NT2/D1 (cell line): ENCODE results near the gene C22orf42.
A peak's percentile ranks its signal among the peaks of the same experiment; 100 is the strongest.

Experiments
- DNase-seq: peaks from one replicate; pipeline ENCODE4 v3.0.0-alpha.2; 2011; ENCODE audit warnings: low read depth, low spot score
- H3K27me3 ChIP-seq: 2 replicates; pipeline ENCODE4 v1.6.0; 2011; ENCODE audit warnings: mild to moderate bottlenecking; ENCODE audit not compliant: insufficient read length, insufficient read depth
- H3K36me3 ChIP-seq: 2 replicates; pipeline ENCODE4 v1.6.1; 2011; ENCODE audit warnings: mild to moderate bottlenecking, low read length, mixed read lengths; ENCODE audit not compliant: insufficient read depth, insufficient read length
- H3K4me1 ChIP-seq: 2 replicates; pipeline ENCODE4 v1.5.1; 2011; ENCODE audit not compliant: insufficient read depth, insufficient read length
- H3K4me3 ChIP-seq: 2 replicates; pipeline ENCODE4 v1.5.1; 2011; ENCODE audit warnings: low read depth; ENCODE audit not compliant: insufficient read length
- H3K9ac ChIP-seq: 2 replicates; pipeline ENCODE4 v1.6.0; 2011; ENCODE audit warnings: low read depth; ENCODE audit not compliant: insufficient read length
- H3K9me3 ChIP-seq: 2 replicates; pipeline ENCODE4 v1.5.1; 2011; ENCODE audit warnings: mild to moderate bottlenecking, low read length; ENCODE audit not compliant: insufficient read depth
- SUZ12 ChIP-seq: IDR thresholded peaks from 2 replicates; pipeline ENCODE4 v1.6.1; 2011; ENCODE audit not compliant: insufficient read length, insufficient read depth; ENCODE audit errors: extremely low read depth
- YY1 ChIP-seq: IDR thresholded peaks from 2 replicates; pipeline ENCODE4 v1.6.1; 2011; ENCODE audit not compliant: insufficient read length, insufficient read depth
- ZNF274 ChIP-seq: IDR thresholded peaks from 2 replicates; pipeline ENCODE4 v1.6.1; 2011; ENCODE audit warnings: mild to moderate bottlenecking, low read depth, low read length

The C22orf42 gene

GRCh38 chr22:32132783-32133182, 26.3 kb downstream of the C22orf42 start:
- Histone ChIP-seq H3K27me3 (no peaks in the 10 kb centered on the region), H3K9me3 (0 out of 2 replicates have a peak, but pooled peaks cover 4% of the 10 kb centered on the region), H3K4me3 (no peak overlapping the region), H3K9ac (no peak overlapping the region), H3K4me1 (no peaks in the 10 kb centered on the region), H3K36me3 (no peaks in the 10 kb centered on the region)
- no peak for TF ChIP-seq YY1
- TF ChIP-seq ZNF274, result no peak
- no peak for TF ChIP-seq SUZ12
- no peak for DNase-seq

- Histone ChIP-seq H3K9ac (no peak overlapping the region), H3K27me3 (no peaks in the 10 kb centered on the region), H3K4me3 (no peak overlapping the region), H3K4me1 (no peaks in the 10 kb centered on the region), H3K36me3 (no peaks in the 10 kb centered on the region), H3K9me3 (0 out of 2 replicates have a peak, but pooled peaks cover 4% of the 10 kb centered on the region)
- no peak for DNase-seq
- TF ChIP-seq SUZ12, result no peak
- no peak for TF ChIP-seq YY1
- TF ChIP-seq ZNF274, result no peak
Measured at GRCh38 chr22:32132126-32132525, 27.0 kb downstream of the C22orf42 start.

DNA sequence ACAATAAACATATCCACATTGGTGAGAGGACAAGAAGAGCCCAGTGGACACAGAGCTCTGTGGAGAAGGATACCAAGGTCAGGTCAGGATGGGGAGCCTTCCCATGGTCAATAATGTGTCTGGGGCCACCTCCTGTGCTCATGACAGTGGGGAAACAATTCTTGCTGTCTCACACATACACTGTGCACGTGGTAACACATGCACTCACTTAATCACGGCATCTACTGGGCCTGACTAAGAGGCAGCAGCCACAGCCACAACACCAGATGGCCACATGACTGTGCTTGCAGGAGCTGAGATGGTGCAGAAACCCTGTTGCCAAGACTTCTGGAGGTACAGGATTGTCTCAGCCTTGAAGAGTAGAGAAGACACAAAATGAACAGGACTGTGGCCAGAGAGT, 28.6 kb downstream of the C22orf42 start:
- 0 out of 2 replicates have a peak, but pooled peaks cover 4% of the 10 kb centered on the region for H3K9me3 ChIP-seq
- no peaks in the 10 kb centered on the region for H3K27me3 ChIP-seq
- no peaks in the 10 kb centered on the region for H3K4me1 ChIP-seq
- H3K36me3 ChIP-seq, result no peaks in the 10 kb centered on the region
- TF ChIP-seq ZNF274 (no peak), SUZ12 (no peak), YY1 (no peak)
- no peak overlapping the region for H3K4me3 ChIP-seq
- H3K9ac ChIP-seq, result no peak overlapping the region
- DNase-seq, result no peak

DNA sequence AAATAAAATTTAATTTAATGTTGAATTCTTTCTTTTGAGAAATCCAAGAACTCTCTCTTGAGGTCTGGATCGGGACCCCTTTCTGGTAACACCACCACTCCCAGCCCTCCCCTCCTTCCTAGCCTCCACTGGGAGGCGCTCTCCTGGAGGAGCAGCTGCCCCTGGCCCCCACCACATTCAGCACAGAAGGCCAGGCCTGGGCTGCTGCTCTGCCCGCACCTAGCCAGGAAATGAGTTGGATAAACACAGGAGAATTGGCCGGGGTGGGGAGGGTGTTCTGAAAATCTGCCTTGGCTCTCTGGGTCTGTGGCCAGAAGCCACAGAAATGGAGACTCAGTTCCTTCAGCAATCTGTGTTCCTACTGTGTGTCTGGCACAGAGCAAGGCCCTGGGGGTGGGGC, 31.2 kb downstream of the C22orf42 start:
- peaks cover 27% of the 10 kb centered on the region; the same call in 1 of the 2 replicates for H3K9me3 ChIP-seq
- TF ChIP-seq ZNF274, result no peak
- no peak for TF ChIP-seq SUZ12
- TF ChIP-seq YY1, result no peak
- H3K36me3 ChIP-seq, result no peaks in the 10 kb centered on the region
- H3K9ac ChIP-seq, result no peak overlapping the region
- DNase-seq, result no peak
- H3K27me3 ChIP-seq, result no peaks in the 10 kb centered on the region
- no peaks in the 10 kb centered on the region for H3K4me1 ChIP-seq
- H3K4me3 ChIP-seq, result no peak overlapping the region

DNA sequence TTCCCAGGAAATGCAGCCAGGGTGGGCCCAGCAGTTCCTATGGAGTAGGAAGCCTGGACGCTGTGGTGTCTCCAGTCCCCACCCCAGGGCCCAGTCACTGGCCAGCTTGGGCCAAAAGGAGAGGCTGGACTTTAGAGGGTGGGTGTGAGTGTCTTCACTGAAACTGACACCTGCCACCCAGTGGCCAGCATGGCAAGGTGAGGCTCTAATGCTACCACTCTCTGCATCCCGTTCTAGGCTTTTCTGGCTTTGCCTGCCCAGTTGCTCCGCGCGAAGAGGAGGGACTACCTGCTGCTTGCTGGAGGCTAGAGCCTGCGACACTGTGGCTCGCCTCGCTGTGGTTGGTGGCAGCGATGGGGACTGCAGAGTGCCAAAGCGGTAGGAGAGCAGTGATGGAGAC, 35.4 kb downstream of the C22orf42 start:
- no peak for TF ChIP-seq SUZ12
- no peak for TF ChIP-seq ZNF274
- no peak for TF ChIP-seq YY1
- no peaks in the 10 kb centered on the region for H3K4me1 ChIP-seq

GRCh38 chr22:32122899-32123298, 36.2 kb downstream of the C22orf42 start:
- Histone ChIP-seq H3K4me1 (no peaks in the 10 kb centered on the region), H3K9me3 (peaks cover 60% of the 10 kb centered on the region; the same call in 1 of the 2 replicates), H3K4me3 (no peak overlapping the region), H3K27me3 (no peaks in the 10 kb centered on the region), H3K36me3 (no peaks in the 10 kb centered on the region), H3K9ac (no peak overlapping the region)
- no peak for TF ChIP-seq YY1
- TF ChIP-seq ZNF274, result no peak
- no peak for TF ChIP-seq SUZ12
- no peak for DNase-seq

More for the DNA sequence above, 35.4 kb downstream of the C22orf42 start:
- peak; percentile 3 for DNase-seq
- Histone ChIP-seq H3K4me3 (no peak overlapping the region), H3K9me3 (peaks cover 60% of the 10 kb centered on the region; the same call in 1 of the 2 replicates), H3K36me3 (no peaks in the 10 kb centered on the region), H3K9ac (no peak overlapping the region), H3K27me3 (no peaks in the 10 kb centered on the region)

- no peak overlapping the region for H3K9ac ChIP-seq
- no peak for DNase-seq
Measured at GRCh38 chr22:32120603-32121002, 38.5 kb downstream of the C22orf42 start.

More at GRCh38 chr22:32120603-32121002, 38.5 kb downstream of the C22orf42 start:
- Histone ChIP-seq H3K9me3 (peaks cover 60% of the 10 kb centered on the region; the same call in 1 of the 2 replicates), H3K27me3 (peaks cover 11% of the 10 kb centered on the region), H3K36me3 (no peaks in the 10 kb centered on the region), H3K4me3 (no peak overlapping the region), H3K4me1 (no peaks in the 10 kb centered on the region)
- no peak for TF ChIP-seq ZNF274
- TF ChIP-seq YY1, result no peak
